Effector memory CD4-positive, alpha-beta T cell (primary cell): ENCODE measurements around the gene PLB1.

Source experiments
- DNase-seq, 3 donors: peaks; one replicate each; pipeline ENCODE4 v3.0.0-alpha.2; 2020
- H3K27ac ChIP-seq: 2 replicates; pipeline ENCODE4 v1.7.0; 2013; ENCODE audit warnings: mild to moderate bottlenecking, low read length, moderate library complexity; ENCODE audit not compliant: insufficient read depth, poor library complexity, severe bottlenecking
- H3K27me3 ChIP-seq: replicated peaks from 2 replicates; pipeline ENCODE4 v1.7.0; 2013; ENCODE audit warnings: mild to moderate bottlenecking, low read length; ENCODE audit not compliant: insufficient read depth, control insufficient read depth, poor library complexity, severe bottlenecking
- H3K36me3 ChIP-seq: 2 replicates; pipeline ENCODE4 v1.7.0; 2013; ENCODE audit warnings: mild to moderate bottlenecking, low read length, moderate library complexity; ENCODE audit not compliant: control insufficient read depth, insufficient read depth
- H3K4me1 ChIP-seq: 2 replicates; pipeline ENCODE4 v1.7.0; 2013; ENCODE audit warnings: low read length, mild to moderate bottlenecking; ENCODE audit not compliant: control insufficient read depth, insufficient read depth, poor library complexity, severe bottlenecking
- H3K4me3 ChIP-seq: 2 replicates; pipeline ENCODE4 v1.7.0; 2013; ENCODE audit warnings: low read length, low read depth, mild to moderate bottlenecking; ENCODE audit not compliant: insufficient read depth, poor library complexity, severe bottlenecking
- H3K9me3 ChIP-seq: 2 replicates; pipeline ENCODE4 v1.7.0; 2013; ENCODE audit warnings: mild to moderate bottlenecking, low read length, moderate library complexity; ENCODE audit not compliant: control insufficient read depth

The PLB1 gene

GRCh38 chr2:28616396-28616999 is 120.6 kb downstream of the PLB1 start:
- Histone ChIP-seq H3K9me3 (no peaks in the 10 kb centered on the region), H3K27me3 (no peaks in the 10 kb centered on the region), H3K27ac (peak overlapping the region; percentile 71), H3K4me1 (peaks cover 65% of the 10 kb centered on the region), H3K4me3 (no peak overlapping the region), H3K36me3 (no peaks in the 10 kb centered on the region)
- no peak for DNase-seq

GRCh38 chr2:28617502-28618184 is 121.8 kb downstream of the PLB1 start:
- Histone ChIP-seq H3K36me3 (no peaks in the 10 kb centered on the region), H3K9me3 (no peaks in the 10 kb centered on the region), H3K27ac (no peak overlapping the region), H3K4me1 (peaks cover 74% of the 10 kb centered on the region), H3K4me3 (no peak overlapping the region), H3K27me3 (no peaks in the 10 kb centered on the region)
- DNase-seq = no peak

- Histone ChIP-seq H3K4me1 (peaks cover 67% of the 10 kb centered on the region), H3K9me3 (no peaks in the 10 kb centered on the region), H3K36me3 (no peaks in the 10 kb centered on the region), H3K27me3 (no peaks in the 10 kb centered on the region), H3K4me3 (no peak overlapping the region), H3K27ac (no peak overlapping the region)
- DNase-seq = no peak
Measured at GRCh38 chr2:28618221-28619141, 122.6 kb downstream of the PLB1 start.

- Histone ChIP-seq H3K9me3 (no peaks in the 10 kb centered on the region), H3K4me1 (peaks cover 61% of the 10 kb centered on the region), H3K27ac (peak overlapping the region; percentile 44), H3K27me3 (no peaks in the 10 kb centered on the region), H3K4me3 (no peak overlapping the region), H3K36me3 (no peaks in the 10 kb centered on the region)
- no peak for DNase-seq
Measured at GRCh38 chr2:28619213-28620196, 123.6 kb downstream of the PLB1 start.

GRCh38 chr2:28620291-28620793 is 124.5 kb downstream of the PLB1 start:
- Histone ChIP-seq H3K9me3 (no peaks in the 10 kb centered on the region), H3K4me1 (peaks cover 63% of the 10 kb centered on the region), H3K27ac (peak overlapping the region; percentile 98), H3K27me3 (no peaks in the 10 kb centered on the region), H3K36me3 (no peaks in the 10 kb centered on the region), H3K4me3 (no peak overlapping the region)
- no peak for DNase-seq

- H3K36me3 ChIP-seq = no peaks in the 10 kb centered on the region
- no peaks in the 10 kb centered on the region for H3K27me3 ChIP-seq
- no peaks in the 10 kb centered on the region for H3K9me3 ChIP-seq
- peaks cover 64% of the 10 kb centered on the region for H3K4me1 ChIP-seq
- peak overlapping the region; percentile 98 for H3K27ac ChIP-seq
- H3K4me3 ChIP-seq = peak overlapping the region; percentile 13
- no peak for DNase-seq
Measured at GRCh38 chr2:28620801-28621171, 124.9 kb downstream of the PLB1 start.

- Histone ChIP-seq H3K4me3 (peak overlapping the region; percentile 13), H3K27ac (peak overlapping the region; percentile 98), H3K36me3 (no peaks in the 10 kb centered on the region), H3K4me1 (peaks cover 65% of the 10 kb centered on the region), H3K27me3 (no peaks in the 10 kb centered on the region), H3K9me3 (no peaks in the 10 kb centered on the region)
- DNase-seq = peak; percentile 79 to 86 (median 81)
Measured at GRCh38 chr2:28621172-28622100, 125.6 kb downstream of the PLB1 start.

GRCh38 chr2:28622101-28622499 is 126.2 kb downstream of the PLB1 start:
- DNase-seq = no peak
- Histone ChIP-seq H3K27me3 (no peaks in the 10 kb centered on the region), H3K4me3 (no peak overlapping the region), H3K9me3 (no peaks in the 10 kb centered on the region), H3K27ac (peak overlapping the region; percentile 98), H3K4me1 (peaks cover 65% of the 10 kb centered on the region), H3K36me3 (no peaks in the 10 kb centered on the region)
